DOHH2 (cell line): ENCODE results near the gene ADIPOR2.

Experiments used
- H3F3A ChIP-seq: fragments of 200-600 bp; sonication (generic), shearing (Covaris generic); 2 replicates; pipeline ENCODE4 v1.6.0; 2016; ENCODE audit warnings: antibody characterized with exemption, mild to moderate bottlenecking; ENCODE audit not compliant: control insufficient read depth, insufficient read depth
- H3K27ac ChIP-seq: fragments of 200-600 bp; sonication (generic); 2 replicates; pipeline ENCODE4 v1.5.1; 2014; ENCODE audit warnings: low read depth, mild to moderate bottlenecking, low read length, moderate library complexity
- H3K27me3 ChIP-seq: fragments of 200-600 bp; sonication (generic); 2 replicates; pipeline ENCODE4 v1.6.1; 2014; ENCODE audit warnings: mild to moderate bottlenecking, low read length, mixed read lengths; ENCODE audit not compliant: control insufficient read depth
- H3K36me3 ChIP-seq: fragments of 200-600 bp; sonication (generic); 2 replicates; pipeline ENCODE4 v1.6.1; 2014; ENCODE audit warnings: mild to moderate bottlenecking, low read length, moderate library complexity, mixed read lengths; ENCODE audit not compliant: control insufficient read depth
- H3K4me1 ChIP-seq: fragments of 200-600 bp; sonication (generic); 2 replicates; pipeline ENCODE4 v1.6.1; 2014; ENCODE audit warnings: mild to moderate bottlenecking, low read length, mixed read lengths; ENCODE audit not compliant: control insufficient read depth
- H3K4me2 ChIP-seq: fragments of 200-600 bp; sonication (generic); 2 replicates; pipeline ENCODE4 v1.6.0; 2014; ENCODE audit warnings: mild to moderate bottlenecking, low read length, moderate library complexity
- H3K4me3 ChIP-seq: fragments of 200-600 bp; sonication (generic); 2 replicates; pipeline ENCODE4 v1.5.1; 2014; ENCODE audit warnings: mild to moderate bottlenecking, low read length, mixed read lengths
- H3K79me2 ChIP-seq: fragments of 200-600 bp; sonication (generic); 2 replicates; pipeline ENCODE4 v1.6.1; 2014; ENCODE audit warnings: mild to moderate bottlenecking, low read length, mixed read lengths; ENCODE audit not compliant: control insufficient read depth
- H3K9me2 ChIP-seq: fragments of 200-600 bp; sonication (generic); replicated peaks from 2 replicates; pipeline ENCODE4 v1.6.1; 2014; ENCODE audit warnings: mild to moderate bottlenecking, low read length, mixed read lengths; ENCODE audit not compliant: control insufficient read depth
- H3K9me3 ChIP-seq: fragments of 200-600 bp; sonication (generic); 2 replicates; pipeline ENCODE4 v1.6.1; 2014; ENCODE audit warnings: antibody characterized with exemption, low read length, mixed read lengths; ENCODE audit not compliant: control insufficient read depth, insufficient read depth
- H4K20me1 ChIP-seq: fragments of 200-600 bp; sonication (generic); 2 replicates; pipeline ENCODE4 v1.6.0; 2014; ENCODE audit warnings: low read depth, mild to moderate bottlenecking, antibody characterized with exemption, low read length, moderate library complexity; ENCODE audit not compliant: control insufficient read depth, insufficient read depth
- CTCF ChIP-seq: fragments of 200-600 bp; sonication (generic); IDR thresholded peaks from one replicate; pipeline ENCODE4 v1.5.1; 2014; ENCODE audit warnings: antibody characterized with exemption, mild to moderate bottlenecking, low read depth, low read length; ENCODE audit not compliant: poor library complexity, severe bottlenecking
- EZH2phosphoT487 ChIP-seq: fragments of 200-600 bp; sonication (generic); IDR thresholded peaks from 2 replicates; pipeline ENCODE4 v1.6.1; 2017; ENCODE audit warnings: borderline replicate concordance, mild to moderate bottlenecking, antibody characterized with exemption, low read length, moderate library complexity, mixed read lengths

The ADIPOR2 gene

GRCh38 chr12:1809591-1810190, 118.8 kb downstream of the ADIPOR2 start:
- Histone ChIP-seq H3K27ac (no peak overlapping the region), H3K36me3 (no peaks in the 10 kb centered on the region), H3K27me3 (peaks cover 18% of the 10 kb centered on the region), H3K9me2 (no peaks in the 10 kb centered on the region), H3K4me3 (no peak overlapping the region), H3K79me2 (no peaks in the 10 kb centered on the region), H3F3A (no peaks in the 10 kb centered on the region), H3K4me2 (no peak overlapping the region), H3K4me1 (peaks cover 20% of the 10 kb centered on the region), H3K9me3 (no peaks in the 10 kb centered on the region), H4K20me1 (no peaks in the 10 kb centered on the region)
- TF ChIP-seq EZH2phosphoT487 (no peak), CTCF (no peak)

- H3K4me2 ChIP-seq, result no peak overlapping the region
These were observed 119.5 kb downstream of the ADIPOR2 start for GRCh38 chr12:1810201-1810930.

GRCh38 chr12:1810931-1811280, 120.0 kb downstream of the ADIPOR2 start:
- H3K4me3 ChIP-seq, result no peak overlapping the region
- peaks cover 23% of the 10 kb centered on the region for H3K27me3 ChIP-seq
- H3K4me1 ChIP-seq, result peaks cover 16% of the 10 kb centered on the region
- H3K9me2 ChIP-seq, result no peaks in the 10 kb centered on the region
- H3K79me2 ChIP-seq, result no peaks in the 10 kb centered on the region
- H3K4me2 ChIP-seq, result no peak overlapping the region
- H3K36me3 ChIP-seq, result no peaks in the 10 kb centered on the region
- no peak for TF ChIP-seq CTCF
- no peak for TF ChIP-seq EZH2phosphoT487
- H3K27ac ChIP-seq, result no peak overlapping the region
- no peaks in the 10 kb centered on the region for H3K9me3 ChIP-seq
- H3F3A ChIP-seq, result no peaks in the 10 kb centered on the region
- H4K20me1 ChIP-seq, result no peaks in the 10 kb centered on the region

More at GRCh38 chr12:1810201-1810930, 119.5 kb downstream of the ADIPOR2 start:
- Histone ChIP-seq H3F3A (no peaks in the 10 kb centered on the region), H3K27me3 (peaks cover 23% of the 10 kb centered on the region), H3K27ac (no peak overlapping the region), H4K20me1 (no peaks in the 10 kb centered on the region), H3K9me3 (no peaks in the 10 kb centered on the region), H3K9me2 (no peaks in the 10 kb centered on the region), H3K4me3 (no peak overlapping the region), H3K4me1 (peaks cover 16% of the 10 kb centered on the region), H3K36me3 (no peaks in the 10 kb centered on the region), H3K79me2 (no peaks in the 10 kb centered on the region)
- TF ChIP-seq CTCF (no peak), EZH2phosphoT487 (no peak)
